ENCODE results near the gene ORM2. TPM values are rescaled to one million over a fixed set of nuclear protein-coding genes. Genes with fewer than 3 reads are reported as not detected.
"Not testable (repeated sequence)": the region's sequence is repeated elsewhere in the genome, so short reads cannot be mapped to it uniquely, and the experiment has no call there.

ORM2 gene
- total RNA-seq: not detected
- long read RNA-seq: 0 reads

GRCh38 chr9:114329625-114330022 is at the start of gene ORM2:
ORM2 (plus strand) TSS chr9:114329869; CDS start chr9:114329905, 36 bp downstream.
- ATAC-seq; DNase-seq (ENCODE audit: missing footprints); intact Hi-C loops (cut with DNase I): not testable (repeated sequence)

GRCh38 chr9:114280636-114281472 is 48.8 kb upstream of the ORM2 start:
- ATAC-seq: peak; percentile 72
- DNase-seq (ENCODE audit: missing footprints): no peak
- intact Hi-C loops (cut with DNase I): no loop called here

GRCh38 chr9:114281473-114282103 is 48.1 kb upstream of the ORM2 start:
- intact Hi-C loops (cut with DNase I): no loop called here
- DNase-seq (ENCODE audit: missing footprints) (peak; percentile 81), ATAC-seq (peak; percentile 88)

- no peak for DNase-seq (ENCODE audit: missing footprints)
- ATAC-seq: no peak
- intact Hi-C loops (cut with DNase I): no loop called here
These were observed 47.6 kb upstream of the ORM2 start for GRCh38 chr9:114282104-114282485.

- intact Hi-C loops (cut with DNase I): no loop called here
- ATAC-seq (no peak), DNase-seq (ENCODE audit: missing footprints) (no peak)
These were observed 47.2 kb upstream of the ORM2 start for GRCh38 chr9:114282507-114282906.

GRCh38 chr9:114282926-114283325 is 46.7 kb upstream of the ORM2 start:
- DNase-seq (ENCODE audit: missing footprints) (no peak), ATAC-seq (no peak)
- intact Hi-C loops (cut with DNase I): no loop called here

- no peak for DNase-seq (ENCODE audit: missing footprints)
- no peak for ATAC-seq
- intact Hi-C loops (cut with DNase I): no loop called here
These were observed 46.0 kb upstream of the ORM2 start for GRCh38 chr9:114283551-114284111.

GRCh38 chr9:114284316-114285060 is 45.2 kb upstream of the ORM2 start:
- no peak for DNase-seq (ENCODE audit: missing footprints)
- intact Hi-C loops (cut with DNase I): no loop called here
- no peak for ATAC-seq

- no peak for DNase-seq (ENCODE audit: missing footprints)
- ATAC-seq: no peak
- intact Hi-C loops (cut with DNase I): no loop called here
These were observed 44.4 kb upstream of the ORM2 start for GRCh38 chr9:114285166-114285867.

GRCh38 chr9:114286146-114286679 is 43.5 kb upstream of the ORM2 start:
- ATAC-seq (no peak), DNase-seq (ENCODE audit: missing footprints) (no peak)

GRCh38 chr9:114287001-114287762 is 42.5 kb upstream of the ORM2 start:
- no peak for ATAC-seq
- intact Hi-C loops (cut with DNase I): no loop called here
- DNase-seq (ENCODE audit: missing footprints): no peak

More at GRCh38 chr9:114286146-114286679, 43.5 kb upstream of the ORM2 start:
- intact Hi-C loops (cut with DNase I): no loop called here

GRCh38 chr9:114287763-114288192 is 41.9 kb upstream of the ORM2 start:
- no peak for DNase-seq (ENCODE audit: missing footprints)
- ATAC-seq: no peak
- intact Hi-C loops (cut with DNase I): no loop called here

- ATAC-seq: no peak
- DNase-seq (ENCODE audit: missing footprints): no peak
- intact Hi-C loops (cut with DNase I): no loop called here
These were observed 41.2 kb upstream of the ORM2 start for GRCh38 chr9:114288193-114289091.

GRCh38 chr9:114289106-114289505 is 40.6 kb upstream of the ORM2 start:
- intact Hi-C loops (cut with DNase I): no loop called here

GRCh38 chr9:114289571-114290481 is 39.8 kb upstream of the ORM2 start:
- ATAC-seq: no peak
- intact Hi-C loops (cut with DNase I): loop anchor here (2.0 kb wide), 2 partner anchors 181 to 207 kb away; no protein-coding TSS in a partner anchor
- DNase-seq (ENCODE audit: missing footprints): no peak

More at GRCh38 chr9:114289106-114289505, 40.6 kb upstream of the ORM2 start:
- DNase-seq (ENCODE audit: missing footprints) (no peak), ATAC-seq (no peak)

Measured in Right ventricle myocardium inferior (tissue), 1 donor.